Caco-2 (cell line): Measurements from ENCODE around the gene PTPRN2. TPM values are rescaled to one million over a fixed set of nuclear protein-coding genes. Genes with fewer than 3 reads are reported as not detected.

Experiments
- BruUV-seq: library from RNA; stranded (reverse); fragments of 400-500 nt; replicated peaks from 2 replicates; lab custom pipeline; 2021; lab: Mats Ljungman, UMichigan
- CTCF ChIA-PET: fragments of 300-600 bp; sonication (Branson Sonifier 250); formaldehyde crosslinking; loops from one replicate; lab custom pipeline; 2022; ENCODE audit warnings: antibody characterized with exemption; lab: Charles Lee
- POLR2A ChIA-PET: fragments of 300-600 bp; sonication (Branson Sonifier 250); formaldehyde crosslinking; loops from one replicate; lab custom pipeline; 2022; ENCODE audit warnings: antibody characterized with exemption; lab: Charles Lee
- DNase-seq, 2 experiments: peaks; one replicate each; pipeline versions ENCODE4 v3.0.0 to v3.0.0-alpha.2; 2020 to 2022
- H3K27me3 ChIP-seq: replicated peaks from 2 replicates; pipeline ENCODE4 v1.6.0; 2011; ENCODE audit warnings: low read length; ENCODE audit not compliant: control insufficient read depth, insufficient read depth
- H3K36me3 ChIP-seq: 2 replicates; pipeline ENCODE4 v1.5.1; 2011; ENCODE audit warnings: low read length; ENCODE audit not compliant: control insufficient read depth, insufficient read depth
- H3K4me1 ChIP-seq: fragments of 250-450 bp; sonication (Bioruptor Pico); 2 replicates; pipeline ENCODE4 v1.5.1; 2020; ENCODE audit warnings: mild to moderate bottlenecking
- H3K4me3 ChIP-seq: 2 replicates; pipeline ENCODE4 v1.5.1; 2011; ENCODE audit warnings: low read depth, mild to moderate bottlenecking, control low read depth, low read length
- H3K9me3 ChIP-seq: fragments of 250-450 bp; sonication (Bioruptor Pico); 2 replicates; pipeline ENCODE4 v1.5.1; 2020; ENCODE audit warnings: mild to moderate bottlenecking, moderate library complexity
- H3K27ac Mint-ChIP-seq: one replicate; pipeline ENCODE4 v1.8.0; 2022; ENCODE audit warnings: mixed read lengths; ENCODE audit not compliant: unreplicated experiment
- H3K27me3 Mint-ChIP-seq: one replicate; pipeline ENCODE4 v1.8.0; 2022; ENCODE audit warnings: mixed read lengths; ENCODE audit not compliant: insufficient read depth, unreplicated experiment
- H3K36me3 Mint-ChIP-seq: one replicate; pipeline ENCODE4 v1.8.0; 2022; ENCODE audit warnings: mild to moderate bottlenecking, mixed read lengths; ENCODE audit not compliant: insufficient read depth, unreplicated experiment
- H3K4me1 Mint-ChIP-seq: one replicate; pipeline ENCODE4 v1.8.0; 2022; ENCODE audit warnings: low read depth, mixed read lengths; ENCODE audit not compliant: unreplicated experiment
- H3K4me3 Mint-ChIP-seq: one replicate; pipeline ENCODE4 v1.8.0; 2022; ENCODE audit warnings: mild to moderate bottlenecking, moderate library complexity, mixed read lengths; ENCODE audit not compliant: unreplicated experiment
- H3K9me3 Mint-ChIP-seq: one replicate; pipeline ENCODE4 v1.8.0; 2022; ENCODE audit warnings: mixed read lengths; ENCODE audit not compliant: unreplicated experiment
- intact Hi-C: fragments of 100-400 bp; cut with micrococcal nuclease; formaldehyde crosslinking; loops from one replicate; pipeline ENCODE4 v1.10.0; 2022; ENCODE audit not compliant: unreplicated experiment
- total RNA-seq: library from RNA; stranded (reverse); gene quantifications from 2 replicates; pipeline ENCODE4 v1.2.3, GENCODE V29; 2022
- TF ChIP-seq, protein P1 (sequence below), 2 experiments: fragments of 200-600 bp in 1 of 2; IDR thresholded peaks; 1 replicate in 1 of 2; 2 replicates in 1 of 2; pipeline versions ENCODE4 v1.5.1 to v1.8.0; 2011 to 2022; ENCODE audit warnings: antibody characterized with exemption in 1 of 2, control low read depth in 1 of 2, inconsistent platforms in 1 of 2, low read depth in 1 of 2, low read length in 1 of 2, mild to moderate bottlenecking in 1 of 2, moderate library complexity in 1 of 2; ENCODE audit not compliant: insufficient read depth in 1 of 2, severe bottlenecking in 1 of 2, unreplicated experiment in 1 of 2

Gene PTPRN2
- total RNA-seq, 1 experiment from 2014 or later = 1.4 TPM

DNA sequence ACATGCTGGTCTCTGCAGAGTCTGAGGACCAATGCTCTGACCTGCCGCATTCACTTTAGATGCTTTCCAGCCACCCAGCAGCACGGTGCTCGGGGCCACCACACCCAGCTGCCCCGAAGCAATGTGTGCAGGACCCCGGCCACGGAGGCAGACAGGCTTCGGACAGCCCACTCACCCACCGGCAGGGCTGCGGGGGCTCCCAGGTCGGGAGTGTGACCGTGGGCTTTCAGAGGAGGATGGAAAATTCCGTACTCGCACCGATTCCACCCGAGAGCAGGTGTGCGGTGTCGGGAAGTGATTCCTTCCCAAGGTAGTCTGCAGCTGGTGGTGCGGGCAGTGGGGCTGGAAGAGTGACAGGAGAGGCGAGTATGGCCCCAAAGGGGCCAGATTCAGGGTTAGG is 1059.9 kb downstream of the PTPRN2 start:
- intact Hi-C loops = no loop called here
- POLR2A ChIA-PET = no interaction called here
- H3K27me3 Mint-ChIP-seq = peaks cover 15% of the 10 kb centered on the region
- CTCF ChIA-PET = no interaction called here
- H3K4me3 Mint-ChIP-seq = no peak overlapping the region
- no peak overlapping the region for H3K27ac Mint-ChIP-seq
- H3K9me3 Mint-ChIP-seq = peaks cover 15% of the 10 kb centered on the region
- no TSS peak for BruUV-seq
- H3K36me3 Mint-ChIP-seq = no peaks in the 10 kb centered on the region
- H3K4me3 ChIP-seq = no peak overlapping the region
- H3K27me3 ChIP-seq = no peaks in the 10 kb centered on the region
- no peaks in the 10 kb centered on the region for H3K4me1 Mint-ChIP-seq
- H3K9me3 ChIP-seq = no peaks in the 10 kb centered on the region
- peak in 1 of 2 experiments; percentile 9 for DNase-seq
- TF ChIP-seq, protein P1, sequence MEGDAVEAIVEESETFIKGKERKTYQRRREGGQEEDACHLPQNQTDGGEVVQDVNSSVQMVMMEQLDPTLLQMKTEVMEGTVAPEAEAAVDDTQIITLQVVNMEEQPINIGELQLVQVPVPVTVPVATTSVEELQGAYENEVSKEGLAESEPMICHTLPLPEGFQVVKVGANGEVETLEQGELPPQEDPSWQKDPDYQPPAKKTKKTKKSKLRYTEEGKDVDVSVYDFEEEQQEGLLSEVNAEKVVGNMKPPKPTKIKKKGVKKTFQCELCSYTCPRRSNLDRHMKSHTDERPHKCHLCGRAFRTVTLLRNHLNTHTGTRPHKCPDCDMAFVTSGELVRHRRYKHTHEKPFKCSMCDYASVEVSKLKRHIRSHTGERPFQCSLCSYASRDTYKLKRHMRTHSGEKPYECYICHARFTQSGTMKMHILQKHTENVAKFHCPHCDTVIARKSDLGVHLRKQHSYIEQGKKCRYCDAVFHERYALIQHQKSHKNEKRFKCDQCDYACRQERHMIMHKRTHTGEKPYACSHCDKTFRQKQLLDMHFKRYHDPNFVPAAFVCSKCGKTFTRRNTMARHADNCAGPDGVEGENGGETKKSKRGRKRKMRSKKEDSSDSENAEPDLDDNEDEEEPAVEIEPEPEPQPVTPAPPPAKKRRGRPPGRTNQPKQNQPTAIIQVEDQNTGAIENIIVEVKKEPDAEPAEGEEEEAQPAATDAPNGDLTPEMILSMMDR (IDR thresholded peaks at IDR 0.05; ENCODE audit: insufficient read depth in 1 of 2, low read depth in 1 of 2, low read length in 1 of 2, severe bottlenecking in 1 of 2, unreplicated experiment in 1 of 2) = no peak
- no peaks in the 10 kb centered on the region for H3K4me1 ChIP-seq
- no peaks in the 10 kb centered on the region for H3K36me3 ChIP-seq

DNA sequence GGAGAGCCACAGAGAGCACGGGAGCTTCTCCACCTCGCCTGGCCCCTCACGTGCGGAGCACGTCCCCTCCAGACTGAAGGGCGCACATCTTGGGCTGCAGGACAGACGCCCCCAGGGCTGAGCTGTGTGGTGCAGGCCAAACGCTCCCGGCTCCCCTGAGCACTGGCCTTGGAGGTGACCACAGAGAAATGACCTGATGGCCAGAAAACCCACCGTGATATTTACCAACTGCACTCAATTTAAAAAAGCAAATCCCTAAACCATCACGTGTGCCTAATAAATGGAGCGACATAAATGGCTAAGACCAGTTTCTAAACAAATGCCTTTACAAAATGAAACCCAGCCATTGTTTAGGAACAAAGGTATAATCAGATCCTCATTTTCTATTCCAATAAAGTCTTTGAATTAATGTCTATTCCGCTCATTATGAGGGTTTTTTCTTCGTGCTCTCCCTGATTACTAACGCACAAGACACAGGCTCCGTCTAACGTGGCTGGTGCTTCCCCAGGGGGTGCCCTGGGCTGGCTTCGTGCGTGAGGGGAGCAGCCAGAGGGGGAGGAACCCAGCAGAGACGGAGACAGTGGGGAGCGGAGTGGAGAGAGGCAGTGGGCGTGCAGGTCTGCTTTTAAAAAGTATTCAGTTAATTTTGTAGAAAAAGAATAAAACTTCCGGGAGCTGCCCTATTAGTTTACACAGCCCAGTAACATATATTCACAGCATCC is 1060.5 kb downstream of the PTPRN2 start:
- Mint-ChIP-seq H3K27ac (no peak overlapping the region), H3K36me3 (no peaks in the 10 kb centered on the region), H3K9me3 (peaks cover 9% of the 10 kb centered on the region), H3K4me1 (no peaks in the 10 kb centered on the region), H3K4me3 (no peak overlapping the region), H3K27me3 (peaks cover 14% of the 10 kb centered on the region)
- DNase-seq = peak in 1 of 2 experiments; percentile 13
- BruUV-seq = no TSS peak
- Histone ChIP-seq H3K36me3 (no peaks in the 10 kb centered on the region), H3K27me3 (no peaks in the 10 kb centered on the region), H3K4me3 (no peak overlapping the region), H3K4me1 (no peaks in the 10 kb centered on the region), H3K9me3 (no peaks in the 10 kb centered on the region)
- TF ChIP-seq, protein P1 (IDR thresholded peaks at IDR 0.05; ENCODE audit: insufficient read depth in 1 of 2, low read depth in 1 of 2, low read length in 1 of 2, severe bottlenecking in 1 of 2, unreplicated experiment in 1 of 2) = no peak
- intact Hi-C loops = no loop called here
- POLR2A ChIA-PET = no interaction called here
- CTCF ChIA-PET = no interaction called here

DNA sequence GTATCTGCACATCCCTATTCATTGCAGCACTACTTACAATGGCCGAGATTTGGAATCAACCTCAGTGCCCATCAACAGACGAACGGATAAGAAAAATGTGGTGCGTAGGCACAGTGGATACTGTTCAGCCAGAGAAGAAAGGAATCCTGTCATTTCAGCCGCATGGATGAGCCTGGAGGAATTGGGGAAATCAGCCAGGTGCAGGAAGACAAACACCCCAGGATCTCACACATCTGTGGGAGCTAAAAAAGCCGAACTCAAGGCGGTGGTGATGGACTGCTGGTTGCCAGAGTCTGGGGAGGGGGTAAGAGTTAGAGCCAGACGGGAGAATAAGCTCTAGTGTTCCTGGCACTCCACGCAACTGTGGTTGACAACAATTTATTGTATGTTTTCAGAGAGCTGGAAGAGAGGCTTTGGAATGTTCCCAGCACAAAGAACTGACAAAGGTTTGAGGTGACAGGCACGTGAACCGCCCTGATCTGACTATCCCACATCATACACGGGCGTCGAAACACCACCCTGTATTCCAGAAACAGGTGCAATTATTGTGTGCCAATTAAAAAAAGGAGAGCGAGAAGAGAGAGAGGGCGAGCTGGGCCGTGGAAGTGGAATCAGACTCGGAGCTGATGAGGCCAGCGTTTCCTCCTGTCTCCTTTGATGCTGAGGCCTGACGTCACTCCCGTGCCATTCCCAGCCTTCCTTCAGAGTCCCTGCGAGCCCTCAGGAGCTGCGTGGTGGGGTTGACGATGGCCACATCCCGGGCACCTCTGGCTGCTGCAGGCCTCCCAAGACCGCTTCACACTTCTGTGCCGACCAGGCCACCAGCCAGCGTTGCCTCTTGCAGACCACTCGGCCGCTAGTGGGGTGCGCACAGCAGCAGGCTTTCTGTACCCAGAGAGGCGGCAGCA is 1061.4 kb downstream of the PTPRN2 start:
- DNase-seq = no peak
- no TSS peak for BruUV-seq
- ChIA-PET CTCF (interaction anchor here (0.6 kb wide), 1 partner anchor 60 kb away, joined by 3 read pairs; no protein-coding TSS in a partner anchor), POLR2A (no interaction called here)
- no peak overlapping the region for H3K4me3 ChIP-seq
- no peaks in the 10 kb centered on the region for H3K27me3 ChIP-seq
- no peaks in the 10 kb centered on the region for H3K36me3 Mint-ChIP-seq
- H3K4me1 ChIP-seq = no peaks in the 10 kb centered on the region
- no peaks in the 10 kb centered on the region for H3K36me3 ChIP-seq
- no peaks in the 10 kb centered on the region for H3K9me3 ChIP-seq
- no peak overlapping the region for H3K27ac Mint-ChIP-seq
- no peaks in the 10 kb centered on the region for H3K4me1 Mint-ChIP-seq
- TF ChIP-seq, protein P1 (IDR thresholded peaks at IDR 0.05; ENCODE audit: insufficient read depth in 1 of 2, low read depth in 1 of 2, low read length in 1 of 2, severe bottlenecking in 1 of 2, unreplicated experiment in 1 of 2) = no peak
- no peak overlapping the region for H3K4me3 Mint-ChIP-seq
- H3K27me3 Mint-ChIP-seq = peaks cover 14% of the 10 kb centered on the region
- H3K9me3 Mint-ChIP-seq = peaks cover under 1% of the 10 kb centered on the region
- intact Hi-C loops = no loop called here
